ENCODE measurements around the gene PLK1. TPM values are rescaled to one million over a fixed set of nuclear protein-coding genes. Genes with fewer than 3 reads are reported as not detected.

The PLK1 gene
- total and polyA plus RNA-seq, 2 of the 13 experiments (the other 11 are each of a cell fraction or from before 2014, with no cell fraction given), result 71.5 to 76.3 TPM

GRCh38 chr16:23704772-23705516 is 26.3 kb downstream of the PLK1 start (continued):
- no peak for TF ChIP-seq ZBTB2 (CRISPR knock-in tag; IDR thresholded peaks at IDR 0.05; ENCODE audit: low read depth)
- TF ChIP-seq ZNF75D (CRISPR knock-in tag; IDR thresholded peaks at IDR 0.05; ENCODE audit: borderline replicate concordance), result no peak
- no peak for TF ChIP-seq ATF7 (IDR thresholded peaks at IDR 0.05)
- no peak; the same call in 1 of the 2 replicates for TF ChIP-seq ATF7 (CRISPR knock-in tag; IDR thresholded peaks at IDR 0.05)
- TF ChIP-seq NCOR1 (IDR thresholded peaks at IDR 0.05; ENCODE audit: borderline replicate concordance, low read length), result peak; percentile 50; the same call in 1 of the 2 replicates
- TF ChIP-seq EP300 (IDR thresholded peaks at IDR 0.05; ENCODE audit: low read depth in 2 of 2, low read length in 2 of 2), result peak; percentile 0 to 43; a peak in 2 of 4 replicates
- TF ChIP-seq EP300 (CRISPR knock-in tag; IDR thresholded peaks at IDR 0.05; ENCODE audit: borderline replicate concordance), result no peak
- TF ChIP-seq ZNF512 (CRISPR knock-in tag; IDR thresholded peaks at IDR 0.05), result no peak
- no peak for TF ChIP-seq SMAD9 (CRISPR knock-in tag; IDR thresholded peaks at IDR 0.05)
- TF ChIP-seq SPEN (CRISPR knock-in tag; IDR thresholded peaks at IDR 0.05; ENCODE audit: low read depth), result peak; percentile 63; the same call in 1 of the 2 replicates
- TF ChIP-seq NFIB (CRISPR knock-in tag; IDR thresholded peaks at IDR 0.05; ENCODE audit: borderline replicate concordance), result no peak
- TF ChIP-seq ZBTB38 (CRISPR knock-in tag; IDR thresholded peaks at IDR 0.05), result peak; percentile 28; the same call in 1 of the 2 replicates
- no peak for TF ChIP-seq CEBPZ (IDR thresholded peaks at IDR 0.05; ENCODE audit: low read length)
- no peak for TF ChIP-seq PCBP2 (optimal IDR thresholded peaks at IDR 0.05; ENCODE audit: low read depth, low read length, poor library complexity, severe bottlenecking)
- TF ChIP-seq ZNF317 (CRISPR knock-in tag; IDR thresholded peaks at IDR 0.05), result peak; percentile 69; the same call in 1 of the 2 replicates
- peak; percentile 72 for TF ChIP-seq JUN (CRISPR knock-in tag; IDR thresholded peaks at IDR 0.05)
- no peak for TF ChIP-seq THAP11 (CRISPR knock-in tag; IDR thresholded peaks at IDR 0.05)
- TF ChIP-seq ARID2 (CRISPR knock-in tag; IDR thresholded peaks at IDR 0.05; ENCODE audit: borderline replicate concordance), result no peak
- no peak for TF ChIP-seq ZNF329 (CRISPR knock-in tag; IDR thresholded peaks at IDR 0.05; ENCODE audit: low read depth)
- TF ChIP-seq ZNF800 (CRISPR knock-in tag; IDR thresholded peaks at IDR 0.05), result no peak
- no peak for TF ChIP-seq ZNF138 (CRISPR knock-in tag; IDR thresholded peaks at IDR 0.05; ENCODE audit: low read depth)

Measured in HepG2 (cell line).